GM18520 (cell line): ENCODE results near the gene NTRK2.

Experiments used
- ATAC-seq: cut with Tn5 transposase; IDR thresholded peaks from one replicate; pipeline ENCODE4 v1.9.1; 2021; ENCODE audit not compliant: unreplicated experiment

Gene NTRK2

GRCh38 chr9:84812847-84813246 is 143.3 kb downstream of the NTRK2 start:
- no peak for ATAC-seq

GRCh38 chr9:84815554-84815953 is 146.0 kb downstream of the NTRK2 start:
- no peak for ATAC-seq

- no peak for ATAC-seq
These were observed 147.5 kb downstream of the NTRK2 start for GRCh38 chr9:84817038-84817437.

- ATAC-seq = no peak
These were observed 149.3 kb downstream of the NTRK2 start for GRCh38 chr9:84818791-84819190.

- no peak for ATAC-seq
These were observed 150.0 kb downstream of the NTRK2 start for GRCh38 chr9:84819491-84819991.

GRCh38 chr9:84821431-84821830 is 151.9 kb downstream of the NTRK2 start:
- no peak for ATAC-seq

GRCh38 chr9:84822589-84823233 is 153.2 kb downstream of the NTRK2 start:
- no peak for ATAC-seq

GRCh38 chr9:84823421-84824271 is 154.1 kb downstream of the NTRK2 start:
- ATAC-seq = no peak

- ATAC-seq = no peak
These were observed 157.8 kb downstream of the NTRK2 start for GRCh38 chr9:84827216-84827765.

- no peak for ATAC-seq
These were observed 158.5 kb downstream of the NTRK2 start for GRCh38 chr9:84828046-84828445.

GRCh38 chr9:84829471-84829870 is 159.9 kb downstream of the NTRK2 start:
- no peak for ATAC-seq

- ATAC-seq = no peak
These were observed 160.6 kb downstream of the NTRK2 start for GRCh38 chr9:84829997-84830696.

- ATAC-seq = no peak
These were observed 161.8 kb downstream of the NTRK2 start for GRCh38 chr9:84831377-84831776.

GRCh38 chr9:84832453-84832852 is 162.9 kb downstream of the NTRK2 start:
- ATAC-seq = no peak

- no peak for ATAC-seq
These were observed 164.9 kb downstream of the NTRK2 start for GRCh38 chr9:84834426-84834825.

- ATAC-seq = no peak
These were observed 166.2 kb downstream of the NTRK2 start for GRCh38 chr9:84835745-84836144.

- no peak for ATAC-seq
These were observed 169.3 kb downstream of the NTRK2 start for GRCh38 chr9:84838879-84839278.

- no peak for ATAC-seq
These were observed 170.0 kb downstream of the NTRK2 start for GRCh38 chr9:84839541-84839940.

- no peak for ATAC-seq
These were observed 172.4 kb downstream of the NTRK2 start for GRCh38 chr9:84841931-84842330.

- ATAC-seq = no peak
These were observed 173.8 kb downstream of the NTRK2 start for GRCh38 chr9:84843175-84843824.
